RWPE2 (cell line): ENCODE data around the gene MT1A.
"Not testable (repeated sequence)": the region's sequence is repeated elsewhere in the genome, so short reads cannot be mapped to it uniquely, and the experiment has no call there.

Source experiments
- ATAC-seq: fragments of 200-7000 bp; cut with Tn5 transposase; 3 replicates; pipeline ENCODE4 v1.9.1; 2021; ENCODE audit warnings: low read depth
- DNase-seq: peaks from one replicate; pipeline ENCODE4 v3.0.0-alpha.2; 2020; ENCODE audit warnings: low spot score
- H3K27ac ChIP-seq: fragments of 450-650 bp; 2 replicates; pipeline ENCODE4 v1.5.1; 2017; ENCODE audit warnings: mild to moderate bottlenecking; ENCODE audit not compliant: poor library complexity, severe bottlenecking
- H3K27me3 ChIP-seq: fragments of 250-450 bp; sonication (Bioruptor Pico); 2 replicates; pipeline ENCODE4 v1.5.1; 2021; ENCODE audit warnings: mild to moderate bottlenecking, moderate library complexity; ENCODE audit not compliant: insufficient read depth, poor library complexity, severe bottlenecking
- H3K36me3 ChIP-seq: fragments of 250-450 bp; sonication (Bioruptor Pico); 2 replicates; pipeline ENCODE4 v1.5.1; 2020; ENCODE audit warnings: low read depth, mild to moderate bottlenecking, moderate library complexity
- H3K4me1 ChIP-seq: fragments of 250-450 bp; sonication (Bioruptor Pico); 2 replicates; pipeline ENCODE4 v1.5.1; 2021; ENCODE audit warnings: mild to moderate bottlenecking, moderate library complexity; ENCODE audit not compliant: insufficient read depth, poor library complexity, severe bottlenecking
- H3K4me3 ChIP-seq: fragments of 250-450 bp; sonication (Bioruptor Pico); 2 replicates; pipeline ENCODE4 v1.5.1; 2021; ENCODE audit warnings: mild to moderate bottlenecking, moderate library complexity; ENCODE audit not compliant: severe bottlenecking
- H3K9me3 ChIP-seq: fragments of 250-450 bp; sonication (Bioruptor Pico); 2 replicates; pipeline ENCODE4 v1.5.1; 2021; ENCODE audit warnings: mild to moderate bottlenecking, moderate library complexity; ENCODE audit not compliant: severe bottlenecking
- CTCF ChIP-seq: fragments of 450-650 bp; IDR thresholded peaks from one replicate; pipeline ENCODE4 v1.5.1; 2017; ENCODE audit warnings: mild to moderate bottlenecking, moderate library complexity; ENCODE audit not compliant: poor library complexity, severe bottlenecking

The MT1A gene

GRCh38 chr16:56667581-56668571, 29.4 kb downstream of the MT1A start, which contains the start of gene MT1G:
MT1G (minus strand) TSS chr16:56668065; CDS start chr16:56667993, 72 bp downstream.
- ATAC-seq (no peak), DNase-seq (no peak)
- TF ChIP-seq CTCF: no peak
- Histone ChIP-seq H3K4me1 (peaks cover 2% of the 10 kb centered on the region), H3K27me3 (no peaks in the 10 kb centered on the region), H3K27ac (no peak within 1 kb of the TSS), H3K36me3 (no peaks in the 10 kb centered on the region), H3K9me3 (no peaks in the 10 kb centered on the region), H3K4me3 (no peak within 1 kb of the TSS)

GRCh38 chr16:56669005-56669839, 30.8 kb downstream of the MT1A start, which contains the start of gene MT1H:
MT1H (plus strand) TSS chr16:56669814; CDS start chr16:56669885, 71 bp downstream.
- DNase-seq (no peak), ATAC-seq (no peak)
- Histone ChIP-seq H3K36me3 (no peaks in the 10 kb centered on the region), H3K4me1 (peaks cover 2% of the 10 kb centered on the region), H3K9me3 (no peaks in the 10 kb centered on the region), H3K27ac (no peak within 1 kb of the TSS), H3K4me3 (no peak within 1 kb of the TSS), H3K27me3 (no peaks in the 10 kb centered on the region)
- no peak for TF ChIP-seq CTCF

- Histone ChIP-seq H3K4me1 (peaks cover 2% of the 10 kb centered on the region), H3K27me3 (no peaks in the 10 kb centered on the region), H3K4me3 (no peak overlapping the region), H3K36me3 (no peaks in the 10 kb centered on the region), H3K27ac (no peak overlapping the region), H3K9me3 (no peaks in the 10 kb centered on the region)
- DNase-seq (no peak), ATAC-seq (no peak)
- TF ChIP-seq CTCF: no peak
Measured at GRCh38 chr16:56669840-56670619, 31.6 kb downstream of the MT1A start.

- DNase-seq: no peak
Measured at GRCh38 chr16:56670620-56670934, 32.1 kb downstream of the MT1A start.

GRCh38 chr16:56671691-56672090, 33.2 kb downstream of the MT1A start:
- ATAC-seq: peak; percentile 24; the same call in 2 of the 3 replicates
- not testable (repeated sequence) for DNase-seq, H3K27me3 ChIP-seq, H3K36me3 ChIP-seq, H3K27ac ChIP-seq, H3K9me3 ChIP-seq, H3K4me1 ChIP-seq, H3K4me3 ChIP-seq

More at GRCh38 chr16:56670620-56670934, 32.1 kb downstream of the MT1A start:
- no peak overlapping the region for H3K27ac ChIP-seq
- H3K36me3 ChIP-seq: no peaks in the 10 kb centered on the region
- ATAC-seq: no peak
- no peak for TF ChIP-seq CTCF
- H3K4me3 ChIP-seq: no peak overlapping the region
- H3K4me1 ChIP-seq: peaks cover 2% of the 10 kb centered on the region
- no peaks in the 10 kb centered on the region for H3K27me3 ChIP-seq
- H3K9me3 ChIP-seq: no peaks in the 10 kb centered on the region

- H3K27me3 ChIP-seq, H3K36me3 ChIP-seq, ATAC-seq, H3K9me3 ChIP-seq, H3K4me3 ChIP-seq, DNase-seq, H3K27ac ChIP-seq, H3K4me1 ChIP-seq: not testable (repeated sequence)
Measured at GRCh38 chr16:56672171-56672570, 33.7 kb downstream of the MT1A start.
